ENCODE measurements around the gene DAND5. TPM values are rescaled to one million over a fixed set of nuclear protein-coding genes. Genes with fewer than 3 reads are reported as not detected.
"Not testable (repeated sequence)": the region's sequence is repeated elsewhere in the genome, so short reads cannot be mapped to it uniquely, and the experiment has no call there.

DAND5 gene
- total RNA-seq, 6 experiments from 2014 or later = not detected

DNA sequence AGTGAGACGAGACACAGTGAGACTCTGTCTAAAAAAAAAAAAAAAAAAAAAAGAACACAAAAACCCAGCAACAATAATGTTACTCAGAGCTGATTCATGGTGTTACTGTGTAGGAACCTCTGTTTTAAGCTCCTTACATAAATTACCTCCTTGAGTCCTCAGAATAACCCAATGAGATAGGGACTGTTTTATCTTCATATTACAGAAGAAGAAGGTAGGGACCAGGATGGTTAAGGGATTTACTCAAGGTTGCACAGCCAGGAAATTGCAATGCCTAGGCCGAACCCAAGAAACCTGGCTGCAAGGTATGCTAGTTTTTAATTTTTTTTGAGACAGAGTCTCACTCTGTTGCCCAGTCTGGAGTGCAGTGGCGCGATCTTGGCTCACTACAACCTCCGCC, 1.5 kb upstream of the DAND5 start:
- DNase-seq = peak; percentile 25
- Mint-ChIP-seq H3K27me3 (ENCODE audit: insufficient read depth) (no peaks in the 10 kb centered on the region), H3K9me3 (no peaks in the 10 kb centered on the region), H3K36me3 (ENCODE audit: low read depth) (no peaks in the 10 kb centered on the region), H3K27ac (no peak overlapping the region), H3K4me3 (no peak overlapping the region), H3K4me1 (ENCODE audit: low read depth) (peaks cover 26% of the 10 kb centered on the region)
- TF ChIP-seq CTCF (IDR thresholded peaks at IDR 0.05) = no peak

GRCh38 chr19:12970070-12970820, 869 bp downstream of the DAND5 start:
- peaks cover 21% of the 10 kb centered on the region for H3K4me1 Mint-ChIP-seq (ENCODE audit: low read depth)
- H3K36me3 Mint-ChIP-seq (ENCODE audit: low read depth) = no peaks in the 10 kb centered on the region
- H3K27me3 Mint-ChIP-seq (ENCODE audit: insufficient read depth) = no peaks in the 10 kb centered on the region
- H3K4me3 Mint-ChIP-seq = no peak overlapping the region
- H3K9me3 Mint-ChIP-seq = no peaks in the 10 kb centered on the region
- H3K27ac Mint-ChIP-seq = no peak overlapping the region
- no peak for TF ChIP-seq CTCF (IDR thresholded peaks at IDR 0.05)
- DNase-seq = no peak

- H3K9me3 Mint-ChIP-seq = no peaks in the 10 kb centered on the region
- no peaks in the 10 kb centered on the region for H3K36me3 Mint-ChIP-seq (ENCODE audit: low read depth)
- no peak for TF ChIP-seq CTCF (IDR thresholded peaks at IDR 0.05)
- no peak overlapping the region for H3K27ac Mint-ChIP-seq
- no peak overlapping the region for H3K4me3 Mint-ChIP-seq
- peaks cover 24% of the 10 kb centered on the region for H3K4me1 Mint-ChIP-seq (ENCODE audit: low read depth)
- H3K27me3 Mint-ChIP-seq (ENCODE audit: insufficient read depth) = peaks cover 4% of the 10 kb centered on the region; the same call in 1 of the 2 replicates
- DNase-seq = no peak
Observed at GRCh38 chr19:12973236-12973635, 3.9 kb downstream of the DAND5 start.

GRCh38 chr19:12974301-12975220, 5.2 kb downstream of the DAND5 start:
- Mint-ChIP-seq H3K27me3 (ENCODE audit: insufficient read depth) (peaks cover 4% of the 10 kb centered on the region; the same call in 1 of the 2 replicates), H3K36me3 (ENCODE audit: low read depth) (no peaks in the 10 kb centered on the region), H3K4me1 (ENCODE audit: low read depth) (peaks cover 19% of the 10 kb centered on the region), H3K9me3 (no peaks in the 10 kb centered on the region), H3K4me3 (no peak overlapping the region), H3K27ac (no peak overlapping the region)
- TF ChIP-seq CTCF (IDR thresholded peaks at IDR 0.05) = no peak
- DNase-seq = no peak

DNA sequence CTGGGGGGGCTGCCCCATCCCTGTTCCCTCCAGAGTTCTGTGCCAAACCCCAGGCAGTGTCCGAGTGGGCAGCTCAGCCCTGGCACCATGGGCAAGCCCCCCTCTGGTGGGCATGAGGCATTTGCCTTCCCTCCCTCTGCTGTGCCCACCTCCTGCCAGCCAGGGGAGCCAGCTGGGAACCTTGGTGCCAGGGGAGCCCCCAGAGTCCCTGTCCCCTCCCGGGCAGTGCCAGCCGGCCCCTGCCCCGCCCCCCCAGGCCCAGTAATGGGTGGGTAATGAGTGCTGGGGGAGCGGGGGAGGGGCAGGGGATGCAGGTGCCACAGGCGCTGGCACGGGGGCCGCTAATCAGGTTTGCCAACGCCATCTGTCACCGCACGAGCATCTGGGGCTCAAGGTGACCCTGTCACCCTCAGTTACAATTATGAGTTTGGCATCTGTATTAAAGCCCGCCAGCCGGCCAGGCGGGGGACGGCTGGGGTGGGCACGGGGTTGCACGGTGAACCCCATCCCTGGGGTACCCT, 5.9 kb downstream of the DAND5 start:
- Mint-ChIP-seq H3K4me3 (no peak overlapping the region), H3K27me3 (ENCODE audit: insufficient read depth) (peaks cover 4% of the 10 kb centered on the region; the same call in 1 of the 2 replicates), H3K9me3 (no peaks in the 10 kb centered on the region), H3K27ac (no peak overlapping the region), H3K4me1 (ENCODE audit: low read depth) (peaks cover 12% of the 10 kb centered on the region), H3K36me3 (ENCODE audit: low read depth) (no peaks in the 10 kb centered on the region)
- no peak for TF ChIP-seq CTCF (IDR thresholded peaks at IDR 0.05)
- no peak for DNase-seq

DNA sequence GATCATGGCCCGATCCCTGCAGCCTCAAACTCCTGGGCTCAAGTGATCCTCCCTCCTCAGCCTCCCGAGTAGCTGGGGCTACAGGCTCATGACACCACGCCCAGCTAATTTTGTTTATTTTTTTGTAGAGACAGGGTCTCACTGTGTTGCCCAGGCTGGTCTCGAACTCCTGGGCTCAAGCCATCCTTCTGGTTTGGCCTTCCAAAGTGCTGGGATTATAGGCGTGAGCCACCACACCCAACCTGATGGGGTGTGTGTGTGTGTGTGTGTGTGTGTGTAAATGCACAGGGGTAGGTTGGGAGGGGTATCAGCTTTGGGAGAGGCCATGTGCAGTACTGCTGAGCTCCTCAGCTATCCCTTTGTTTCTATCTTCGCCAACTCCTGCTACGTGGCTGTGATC, 6.7 kb downstream of the DAND5 start:
- H3K4me1 Mint-ChIP-seq (ENCODE audit: low read depth); H3K36me3 Mint-ChIP-seq (ENCODE audit: low read depth); H3K9me3 Mint-ChIP-seq; H3K4me3 Mint-ChIP-seq; DNase-seq; H3K27me3 Mint-ChIP-seq (ENCODE audit: insufficient read depth); H3K27ac Mint-ChIP-seq: not testable (repeated sequence)
